Keratinocyte (primary cell): Measurements from ENCODE around the gene CD59.

Experiments used
- EZH2 ChIP-seq: IDR thresholded peaks from one replicate; pipeline ENCODE4 v1.6.1; 2012; ENCODE audit warnings: inconsistent platforms, mild to moderate bottlenecking, low read length, moderate library complexity
- TF ChIP-seq, protein P1 (sequence below), 3 experiments: IDR thresholded peaks in 1 of 3; conservative IDR thresholded peaks in 1 of 3; optimal IDR thresholded peaks in 1 of 3; 2 replicates in 2 of 3; 3 replicates in 1 of 3; pipeline versions ENCODE3 to v1.5.1; 2011; ENCODE audit warnings: low read length in 3 of 3, mild to moderate bottlenecking in 3 of 3, moderate library complexity in 2 of 3, control low read depth in 1 of 3, inconsistent platforms in 1 of 3; ENCODE audit not compliant: insufficient read depth in 2 of 3; ENCODE audit errors: extremely low read depth in 1 of 3

DNA sequence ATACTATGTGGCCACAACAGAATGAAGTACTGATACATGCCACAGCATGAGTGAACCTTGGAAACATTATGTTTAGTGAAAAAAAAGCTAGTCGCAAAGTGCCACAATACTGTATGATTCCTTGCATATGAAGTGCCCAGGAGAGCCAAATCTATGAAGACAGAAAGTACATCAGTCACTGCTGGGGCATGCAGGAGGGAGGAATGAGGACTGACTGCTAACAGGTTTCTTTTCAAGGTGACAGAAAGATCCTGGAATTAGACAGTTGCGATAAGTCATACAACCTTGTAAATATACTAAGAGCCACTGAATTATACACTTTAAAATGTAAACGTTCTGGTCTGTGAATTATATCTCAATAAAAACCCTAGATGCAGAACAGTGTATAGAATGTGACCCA, 23.8 kb downstream of the CD59 start:
- TF ChIP-seq, protein P1, sequence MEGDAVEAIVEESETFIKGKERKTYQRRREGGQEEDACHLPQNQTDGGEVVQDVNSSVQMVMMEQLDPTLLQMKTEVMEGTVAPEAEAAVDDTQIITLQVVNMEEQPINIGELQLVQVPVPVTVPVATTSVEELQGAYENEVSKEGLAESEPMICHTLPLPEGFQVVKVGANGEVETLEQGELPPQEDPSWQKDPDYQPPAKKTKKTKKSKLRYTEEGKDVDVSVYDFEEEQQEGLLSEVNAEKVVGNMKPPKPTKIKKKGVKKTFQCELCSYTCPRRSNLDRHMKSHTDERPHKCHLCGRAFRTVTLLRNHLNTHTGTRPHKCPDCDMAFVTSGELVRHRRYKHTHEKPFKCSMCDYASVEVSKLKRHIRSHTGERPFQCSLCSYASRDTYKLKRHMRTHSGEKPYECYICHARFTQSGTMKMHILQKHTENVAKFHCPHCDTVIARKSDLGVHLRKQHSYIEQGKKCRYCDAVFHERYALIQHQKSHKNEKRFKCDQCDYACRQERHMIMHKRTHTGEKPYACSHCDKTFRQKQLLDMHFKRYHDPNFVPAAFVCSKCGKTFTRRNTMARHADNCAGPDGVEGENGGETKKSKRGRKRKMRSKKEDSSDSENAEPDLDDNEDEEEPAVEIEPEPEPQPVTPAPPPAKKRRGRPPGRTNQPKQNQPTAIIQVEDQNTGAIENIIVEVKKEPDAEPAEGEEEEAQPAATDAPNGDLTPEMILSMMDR (optimal IDR thresholded peaks at IDR 0.05 in 1 of 3, IDR thresholded peaks at IDR 0.05 in 1 of 3, conservative IDR thresholded peaks at IDR 0.05 in 1 of 3; ENCODE audit: extremely low read depth in 1 of 3, insufficient read depth in 2 of 3, low read length in 3 of 3) = no peak
- no peak for TF ChIP-seq EZH2
